ENCODE results near the gene ADAMTSL2.

GRCh38 chr9:133528001-133528875 is 6.3 kb upstream of the ADAMTSL2 start:
- TF ChIP-seq E2F5 (CRISPR knock-in tag; IDR thresholded peaks at IDR 0.05) = no peak
- no peak for TF ChIP-seq CREM (CRISPR knock-in tag; IDR thresholded peaks at IDR 0.05)
- no peak for TF ChIP-seq JUN (CRISPR knock-in tag; IDR thresholded peaks at IDR 0.05)
- TF ChIP-seq, protein P1, sequence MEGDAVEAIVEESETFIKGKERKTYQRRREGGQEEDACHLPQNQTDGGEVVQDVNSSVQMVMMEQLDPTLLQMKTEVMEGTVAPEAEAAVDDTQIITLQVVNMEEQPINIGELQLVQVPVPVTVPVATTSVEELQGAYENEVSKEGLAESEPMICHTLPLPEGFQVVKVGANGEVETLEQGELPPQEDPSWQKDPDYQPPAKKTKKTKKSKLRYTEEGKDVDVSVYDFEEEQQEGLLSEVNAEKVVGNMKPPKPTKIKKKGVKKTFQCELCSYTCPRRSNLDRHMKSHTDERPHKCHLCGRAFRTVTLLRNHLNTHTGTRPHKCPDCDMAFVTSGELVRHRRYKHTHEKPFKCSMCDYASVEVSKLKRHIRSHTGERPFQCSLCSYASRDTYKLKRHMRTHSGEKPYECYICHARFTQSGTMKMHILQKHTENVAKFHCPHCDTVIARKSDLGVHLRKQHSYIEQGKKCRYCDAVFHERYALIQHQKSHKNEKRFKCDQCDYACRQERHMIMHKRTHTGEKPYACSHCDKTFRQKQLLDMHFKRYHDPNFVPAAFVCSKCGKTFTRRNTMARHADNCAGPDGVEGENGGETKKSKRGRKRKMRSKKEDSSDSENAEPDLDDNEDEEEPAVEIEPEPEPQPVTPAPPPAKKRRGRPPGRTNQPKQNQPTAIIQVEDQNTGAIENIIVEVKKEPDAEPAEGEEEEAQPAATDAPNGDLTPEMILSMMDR (IDR thresholded peaks at IDR 0.05) = no peak
- TF ChIP-seq, protein P2, sequence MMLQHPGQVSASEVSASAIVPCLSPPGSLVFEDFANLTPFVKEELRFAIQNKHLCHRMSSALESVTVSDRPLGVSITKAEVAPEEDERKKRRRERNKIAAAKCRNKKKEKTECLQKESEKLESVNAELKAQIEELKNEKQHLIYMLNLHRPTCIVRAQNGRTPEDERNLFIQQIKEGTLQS (CRISPR knock-in tag; conservative IDR thresholded peaks at IDR 0.05) = no peak
- TF ChIP-seq ZNF121 (CRISPR knock-in tag; IDR thresholded peaks at IDR 0.05) = no peak
- no peak for TF ChIP-seq SP1 (CRISPR knock-in tag; conservative IDR thresholded peaks at IDR 0.05)
- TF ChIP-seq ZNF138 (CRISPR knock-in tag; conservative IDR thresholded peaks at IDR 0.05) = no peak
- no peak for TF ChIP-seq MXD4 (CRISPR knock-in tag; IDR thresholded peaks at IDR 0.05; ENCODE audit: borderline replicate concordance)
